HTR-8/SVneo (cell line): ENCODE results near the gene WAC.
A peak's percentile ranks its signal among the peaks of the same experiment; 100 is the strongest.
"Not testable (repeated sequence)": the region's sequence is repeated elsewhere in the genome, so short reads cannot be mapped to it uniquely, and the experiment has no call there.

Experiments used
- DNase-seq: peaks from one replicate; pipeline ENCODE4 v3.0.0; 2011; ENCODE audit warnings: low spot score, mixed read lengths; ENCODE audit not compliant: insufficient read length
- FAIRE-seq: peaks from 2 replicates; lab custom pipeline; 2011; peaks lifted over from hg19 to GRCh38; lab: Jason Lieb, UNC

WAC gene

GRCh38 chr10:28561531-28561930, 28.6 kb downstream of the WAC start:
- FAIRE-seq: no peak
- DNase-seq: no peak

DNA sequence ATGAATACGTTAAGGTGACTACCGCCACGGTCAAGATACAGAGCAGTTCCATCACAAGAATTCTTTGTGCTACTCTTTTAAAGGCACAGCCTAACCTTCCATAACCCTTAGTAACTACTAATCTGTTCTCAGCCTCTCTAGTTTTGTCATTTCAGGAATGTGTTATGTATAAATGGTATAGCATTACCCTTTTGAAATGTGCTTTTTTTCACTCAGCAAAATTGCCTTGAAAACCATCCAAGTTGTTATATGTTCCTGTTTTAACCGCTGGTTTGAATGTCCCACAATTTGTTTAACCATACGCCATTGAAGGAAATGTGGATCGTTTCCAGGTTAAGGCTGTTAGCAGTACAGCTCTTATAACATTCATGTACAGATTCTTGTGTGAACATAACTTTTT, 32.0 kb downstream of the WAC start:
- no peak for DNase-seq
- no peak for FAIRE-seq

- FAIRE-seq (no peak), DNase-seq (no peak)
Measured at GRCh38 chr10:28566458-28567015, 33.6 kb downstream of the WAC start.

DNA sequence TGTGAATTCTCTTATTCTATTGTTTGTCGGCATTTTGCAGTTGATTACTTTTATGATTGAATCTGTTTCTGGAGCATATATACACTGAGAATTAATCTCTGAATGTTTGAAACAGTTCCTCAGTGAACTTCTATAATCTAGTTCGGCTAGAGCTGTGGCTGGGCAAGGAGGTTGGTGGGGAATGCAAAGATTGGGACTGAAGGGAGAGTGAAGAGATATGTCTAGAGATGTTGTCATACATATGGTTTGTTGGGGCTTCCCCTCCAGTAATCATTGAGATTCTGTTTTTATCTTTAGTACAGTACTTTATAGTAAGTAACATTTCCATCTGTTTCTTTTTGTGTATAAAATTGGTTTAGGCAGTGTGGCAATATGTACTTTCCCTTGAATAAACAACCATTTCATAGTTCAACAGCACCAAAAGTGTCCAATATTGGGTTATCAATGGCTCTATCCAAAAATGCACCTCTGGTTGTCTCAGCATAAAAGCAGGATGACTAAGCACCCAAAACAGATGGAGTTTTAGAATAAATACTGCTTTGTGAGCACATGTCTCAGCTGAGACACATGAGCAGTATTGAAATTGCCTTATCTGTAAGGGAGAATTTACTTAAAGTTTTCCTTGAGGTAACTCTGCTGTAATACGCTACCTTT, 36.7 kb downstream of the WAC start:
- DNase-seq (no peak), FAIRE-seq (no peak)

DNA sequence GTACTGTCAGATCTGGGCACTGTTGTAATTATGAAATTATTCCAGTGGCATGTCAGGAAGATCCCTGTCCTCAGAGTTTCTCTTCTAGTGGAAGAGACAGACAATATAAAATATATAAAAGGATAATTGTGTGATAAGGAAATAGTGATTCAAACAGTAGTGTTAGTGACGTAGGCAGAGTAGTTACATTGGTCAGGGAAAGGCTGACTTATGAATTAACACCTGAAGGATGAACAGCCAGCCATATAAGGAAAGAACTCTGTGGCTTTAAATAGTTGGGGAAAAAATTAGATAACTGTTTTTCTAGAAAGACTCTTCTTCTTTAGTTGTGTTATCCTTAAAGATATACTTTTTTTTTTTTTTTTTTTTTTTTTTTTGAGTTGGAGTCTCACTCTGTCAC, 37.7 kb downstream of the WAC start:
- DNase-seq (no peak), FAIRE-seq (no peak)

- no peak for DNase-seq
- no peak for FAIRE-seq
Measured at GRCh38 chr10:28571265-28571664, 38.3 kb downstream of the WAC start.

DNA sequence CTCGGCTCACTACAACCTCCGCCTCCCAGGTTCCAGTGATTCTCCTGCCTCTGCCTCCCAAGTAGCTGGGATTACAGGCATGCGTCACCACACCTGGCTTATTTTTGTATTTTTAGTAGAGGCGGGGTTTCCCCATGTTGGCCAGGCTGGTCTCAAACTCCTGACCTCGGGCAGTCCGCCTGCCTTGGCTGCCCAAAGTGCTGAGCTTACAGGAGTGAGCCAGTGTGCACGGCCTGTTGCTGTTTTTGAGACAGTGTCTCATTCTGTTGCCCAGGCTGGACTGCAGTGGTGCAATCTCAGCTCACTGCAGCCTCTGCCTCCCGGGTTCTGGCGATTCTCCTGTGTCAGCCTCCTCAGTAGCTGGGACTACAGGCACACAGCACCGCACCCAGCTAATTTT, 41.3 kb downstream of the WAC start:
- DNase-seq, FAIRE-seq: not testable (repeated sequence)

DNA sequence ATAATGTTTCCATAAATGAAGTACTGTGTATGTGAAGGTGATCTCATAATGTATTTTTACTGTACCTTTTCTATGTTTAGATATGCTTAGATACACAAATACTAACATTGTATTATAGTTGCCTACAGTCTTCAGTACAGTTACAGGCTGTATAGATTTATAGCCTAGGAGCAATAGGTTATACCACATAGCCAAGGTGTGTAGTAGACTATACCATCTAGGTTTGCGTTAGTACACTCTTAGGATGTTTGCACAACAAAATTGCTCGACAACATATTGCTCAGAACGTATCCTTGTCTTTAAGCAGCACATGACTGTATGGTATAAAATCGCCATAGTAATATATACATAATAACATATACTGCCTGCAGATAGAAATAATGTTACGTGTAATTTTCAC, 42.9 kb downstream of the WAC start:
- no peak for DNase-seq
- FAIRE-seq: no peak

DNA sequence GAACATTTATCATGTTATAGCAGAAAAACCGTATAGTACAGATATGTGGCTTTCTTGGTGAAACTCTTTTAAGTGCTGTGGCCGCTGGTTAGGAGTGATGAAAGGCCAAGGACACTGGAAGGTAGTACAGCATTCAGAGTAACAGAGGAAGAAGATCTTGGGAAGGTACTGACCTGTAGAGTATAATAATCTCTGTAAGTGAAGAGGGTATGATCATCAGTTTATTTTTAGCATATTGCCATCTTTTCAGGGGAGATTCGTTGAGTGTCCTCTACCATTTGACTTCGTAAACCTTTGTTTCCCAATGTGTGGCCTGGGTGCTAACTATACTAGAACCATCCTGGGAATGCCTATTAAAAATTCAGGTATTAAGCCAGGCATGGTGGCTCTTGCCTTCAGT, 44.6 kb downstream of the WAC start:
- no peak for DNase-seq
- FAIRE-seq: no peak

DNA sequence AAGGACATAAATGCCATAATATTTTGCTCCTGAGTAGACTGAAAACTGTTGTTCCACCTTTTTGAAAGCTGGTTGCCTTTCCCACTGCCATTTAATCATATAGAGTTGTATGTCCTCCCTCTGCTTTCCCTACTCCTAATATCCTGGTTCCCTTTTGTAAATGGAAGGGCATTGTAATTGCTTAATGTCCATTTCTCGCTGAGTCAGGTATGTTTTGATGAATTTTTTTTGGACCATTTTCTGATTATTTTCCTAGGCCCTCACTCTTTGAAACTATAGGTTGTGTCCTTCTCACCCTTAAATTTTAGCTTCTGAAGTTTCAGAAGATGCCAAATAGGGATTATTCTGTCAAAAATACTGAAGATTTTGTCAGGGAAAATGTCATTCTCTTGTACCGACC, 45.5 kb downstream of the WAC start:
- FAIRE-seq (no peak), DNase-seq (no peak)

DNA sequence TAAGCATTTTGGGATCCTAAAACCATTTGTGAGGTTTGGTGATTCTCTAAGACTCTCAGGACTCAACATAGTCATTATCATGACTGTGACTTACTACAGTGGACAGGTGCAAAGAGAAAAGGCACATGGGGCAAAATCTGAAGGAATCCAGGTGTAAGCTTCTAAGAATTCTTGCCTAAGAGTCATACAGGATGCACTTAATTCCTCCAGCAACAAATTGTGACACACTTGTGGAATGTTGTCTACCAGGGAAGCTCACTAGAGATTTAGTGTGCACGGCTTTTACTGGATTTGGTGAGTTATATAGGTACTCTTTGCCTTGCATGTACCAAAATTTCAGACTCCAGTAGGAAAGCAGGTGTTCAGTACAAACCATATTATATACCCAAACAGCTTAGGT, 47.9 kb downstream of the WAC start:
- DNase-seq: no peak
- no peak for FAIRE-seq

DNA sequence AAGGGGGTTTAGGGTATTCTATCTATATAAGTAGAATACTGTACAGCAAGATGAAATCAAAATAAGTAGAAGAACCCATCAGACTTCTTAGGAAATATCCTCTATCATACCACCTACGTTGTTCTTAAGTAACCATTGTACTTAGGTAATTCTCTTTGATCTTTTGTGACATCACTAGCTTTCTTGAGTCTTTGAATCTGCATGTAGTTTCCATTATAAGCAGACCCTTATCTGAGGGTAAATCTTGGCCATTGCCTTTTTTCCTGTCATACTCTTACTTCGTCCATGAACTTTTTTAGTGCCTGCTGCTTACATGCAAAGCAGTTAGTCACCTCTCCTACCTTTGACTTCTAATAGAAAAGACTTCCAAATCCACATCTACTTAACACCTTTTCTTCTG, 49.0 kb downstream of the WAC start:
- FAIRE-seq (no peak), DNase-seq (no peak)

DNA sequence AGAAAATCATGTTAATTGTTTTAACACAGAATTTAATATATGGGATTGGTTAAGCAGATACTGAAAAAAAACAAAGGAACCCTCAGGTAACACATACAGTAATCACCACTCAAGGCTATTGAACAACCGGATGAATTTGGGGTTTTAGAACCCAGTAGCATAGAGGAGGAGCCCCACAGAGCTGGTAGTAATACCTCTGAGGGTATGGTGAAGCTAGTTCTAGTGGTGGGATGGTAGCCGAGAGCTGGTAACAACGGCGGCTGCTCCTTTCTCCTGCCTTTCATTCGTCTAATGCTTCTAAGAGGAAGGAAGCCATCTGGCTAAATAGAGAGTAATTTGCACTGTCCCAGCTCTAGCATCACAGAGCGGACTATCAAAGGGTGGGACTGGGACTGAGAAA, 52.2 kb downstream of the WAC start:
- DNase-seq: no peak

GRCh38 chr10:28586176-28586575, 53.3 kb downstream of the WAC start:
- DNase-seq: no peak
- no peak for FAIRE-seq

More for the DNA sequence above, 52.2 kb downstream of the WAC start:
- no peak for FAIRE-seq

DNA sequence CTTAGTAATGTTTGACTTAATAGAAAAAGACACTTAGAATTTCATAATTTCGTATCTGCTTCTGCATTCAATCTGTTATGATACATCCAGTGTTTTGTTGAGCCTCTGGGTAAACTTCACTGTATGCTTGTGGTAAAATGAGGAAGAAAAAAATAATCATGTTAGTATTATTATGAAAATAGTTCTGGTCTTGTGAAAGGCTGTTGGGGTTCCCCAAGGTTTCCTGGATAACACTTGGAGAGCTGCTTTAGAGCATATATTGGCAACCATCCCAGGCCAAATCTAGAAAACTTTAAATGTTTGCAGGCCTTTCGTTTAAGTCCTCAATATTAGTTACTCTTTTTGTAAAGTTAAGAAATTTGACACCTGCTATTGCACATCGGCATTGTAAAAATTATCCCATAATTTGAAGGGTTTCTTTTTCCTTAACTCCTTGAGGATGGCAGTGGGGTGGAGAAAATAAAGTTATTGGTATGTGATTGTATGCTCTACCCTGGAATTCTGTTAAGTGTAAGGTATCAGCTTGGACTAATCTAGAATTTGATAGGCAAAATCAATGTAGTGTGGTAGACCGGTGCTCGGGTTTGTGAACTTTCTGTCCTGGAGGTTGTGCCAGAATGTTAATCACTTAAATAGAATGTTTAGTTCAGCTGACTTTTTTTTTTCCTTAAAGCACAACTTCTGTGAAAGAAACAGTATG, 54.5 kb downstream of the WAC start:
- no peak for DNase-seq
- FAIRE-seq: no peak

- peak; percentile 11 for DNase-seq
- no peak for FAIRE-seq
Measured at GRCh38 chr10:28587970-28588290, 55.0 kb downstream of the WAC start.

DNA sequence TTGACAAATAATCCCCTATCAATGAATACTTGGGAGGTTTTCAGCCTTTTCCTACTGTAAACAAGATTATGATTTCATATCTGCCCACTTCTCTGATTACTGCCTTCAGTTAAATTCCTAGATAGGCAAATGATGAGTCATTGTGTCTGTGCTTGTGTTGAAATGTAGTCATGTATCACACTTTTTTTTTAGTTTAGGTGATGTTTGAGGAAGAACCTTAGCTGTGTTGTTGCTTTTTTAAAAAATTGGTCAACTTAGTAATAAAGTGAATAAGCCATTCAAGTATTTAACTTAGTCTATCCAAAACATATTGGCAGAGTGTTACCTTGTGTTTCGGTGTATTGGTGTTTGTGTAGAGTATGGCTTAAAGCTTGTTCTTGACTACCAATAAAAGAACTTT, 60.0 kb downstream of the WAC start:
- FAIRE-seq (no peak), DNase-seq (peak; percentile 51)

GRCh38 chr10:28593811-28594210, 60.9 kb downstream of the WAC start:
- no peak for FAIRE-seq
- DNase-seq: no peak

DNA sequence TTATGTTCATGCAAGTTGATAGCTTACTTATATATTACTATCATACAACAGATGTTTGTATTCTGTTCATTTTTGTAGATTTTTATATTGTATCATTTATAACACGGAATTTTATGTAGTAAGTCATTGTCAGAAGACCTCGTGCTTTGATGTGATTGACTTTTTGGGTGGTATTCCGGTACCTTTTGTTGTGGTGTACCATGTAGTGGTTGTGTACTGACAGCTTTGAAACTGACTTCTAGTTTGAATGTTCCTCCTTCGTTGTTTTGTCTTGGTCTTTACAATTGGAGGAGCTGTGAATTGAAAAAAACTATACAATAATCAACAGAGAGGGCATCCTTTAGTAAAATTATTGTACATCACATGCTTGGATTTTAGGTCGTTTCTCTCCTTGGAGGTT, 61.5 kb downstream of the WAC start:
- DNase-seq (no peak), FAIRE-seq (no peak)

DNA sequence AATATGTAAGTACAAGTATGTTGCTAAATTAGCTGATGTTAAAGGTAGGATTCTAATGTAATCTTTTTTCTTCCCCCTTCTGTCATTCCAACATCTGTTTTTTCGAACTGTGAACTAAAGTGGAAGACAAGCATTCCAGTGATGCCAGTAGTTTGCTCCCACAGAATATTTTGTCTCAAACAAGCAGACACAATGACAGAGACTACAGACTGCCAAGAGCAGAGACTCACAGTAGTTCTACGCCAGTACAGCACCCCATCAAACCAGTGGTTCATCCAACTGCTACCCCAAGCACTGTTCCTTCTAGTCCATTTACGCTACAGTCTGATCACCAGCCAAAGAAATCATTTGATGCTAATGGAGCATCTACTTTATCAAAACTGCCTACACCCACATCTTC, 62.7 kb downstream of the WAC start:
- FAIRE-seq (no peak), DNase-seq (no peak)

- no peak for FAIRE-seq
- DNase-seq: no peak
Measured at GRCh38 chr10:28600056-28600455, 67.1 kb downstream of the WAC start.

DNA sequence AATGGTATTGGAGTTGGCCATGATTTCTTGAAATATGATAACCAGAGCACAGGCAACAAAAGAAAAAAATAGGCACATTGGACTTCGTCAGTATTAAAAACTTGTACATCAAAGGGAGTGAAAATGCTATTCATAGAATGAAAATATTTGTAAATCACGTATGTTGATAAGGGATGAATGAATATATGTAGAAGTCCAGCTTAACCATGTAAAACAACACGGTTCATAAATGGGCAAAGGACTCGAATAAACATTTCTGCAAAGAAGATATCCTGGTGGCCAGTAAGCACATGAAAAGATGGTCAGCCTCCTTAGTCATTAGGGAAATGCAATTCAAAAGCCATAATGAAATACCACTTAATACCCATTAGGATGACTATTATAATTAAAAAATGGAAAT, 68.1 kb downstream of the WAC start:
- DNase-seq: no peak
- no peak for FAIRE-seq
